Natural killer cell (primary cell): ENCODE measurements around the gene KLHDC8B. TPM values are rescaled to one million over a fixed set of nuclear protein-coding genes. Genes with fewer than 3 reads are reported as not detected.
"Not testable (repeated sequence)": the region's sequence is repeated elsewhere in the genome, so short reads cannot be mapped to it uniquely, and the experiment has no call there.

Experiments
- ATAC-seq, 3 donors: fragments of 150-1000 bp in 2 of 3; fragments of 200-7000 bp in 1 of 3; cut with Tn5 transposase; 1 replicate in 1 of 3; 2 replicates in 2 of 3; pipeline ENCODE4 v1.10.0; 2021; ENCODE audit warnings: mild to moderate bottlenecking in 2 of 3, moderate library complexity in 2 of 3
- DNase-seq, 2 donors: peaks; one replicate each; pipeline versions ENCODE4 v3.0.0 to v3.0.0-alpha.2; 2013 to 2021; ENCODE audit warnings: mixed read lengths in 1 of 2
- H3K27ac ChIP-seq: one replicate; pipeline ENCODE4 v1.5.1; 2013; ENCODE audit warnings: mild to moderate bottlenecking, low read length
- H3K27me3 ChIP-seq: one replicate; pipeline ENCODE4 v1.6.1; 2013; ENCODE audit warnings: low read length; ENCODE audit not compliant: control insufficient read depth, insufficient read depth
- H3K36me3 ChIP-seq: one replicate; pipeline ENCODE4 v1.6.1; 2013; ENCODE audit warnings: low read length; ENCODE audit not compliant: control insufficient read depth, insufficient read depth
- H3K4me1 ChIP-seq: one replicate; pipeline ENCODE4 v1.6.1; 2013; ENCODE audit warnings: low read length; ENCODE audit not compliant: control insufficient read depth, insufficient read depth
- H3K4me3 ChIP-seq: one replicate; pipeline ENCODE4 v1.5.1; 2013; ENCODE audit warnings: low read length
- H3K9me3 ChIP-seq: one replicate; pipeline ENCODE4 v1.6.1; 2013; ENCODE audit warnings: low read length; ENCODE audit not compliant: control insufficient read depth, insufficient read depth
- H3K27ac Mint-ChIP-seq, 2 donors: one replicate each; pipeline ENCODE4 v1.8.0; 2022; ENCODE audit warnings: mild to moderate bottlenecking in 2 of 2, mixed read lengths in 2 of 2, moderate library complexity in 1 of 2
- H3K27me3 Mint-ChIP-seq, 2 donors: one replicate each; pipeline ENCODE4 v1.8.0; 2022; ENCODE audit warnings: low read depth in 2 of 2, mixed read lengths in 2 of 2
- H3K36me3 Mint-ChIP-seq: one replicate; pipeline ENCODE4 v1.8.0; 2022; ENCODE audit warnings: mixed read lengths
- H3K4me1 Mint-ChIP-seq, 2 donors: one replicate each; pipeline ENCODE4 v1.8.0; 2022; ENCODE audit warnings: mixed read lengths in 2 of 2
- H3K4me3 Mint-ChIP-seq: one replicate; pipeline ENCODE4 v1.8.0; 2022; ENCODE audit warnings: mild to moderate bottlenecking, moderate library complexity, mixed read lengths
- H3K9me3 Mint-ChIP-seq, 2 donors: one replicate each; pipeline ENCODE4 v1.8.0; 2022; ENCODE audit warnings: mixed read lengths in 2 of 2
- WGBS: methylation state at CpG from one replicate; pipeline ENCODE4 v1.1.7; 2013; ENCODE audit warnings: missing lambda C conversion rate; ENCODE audit not compliant: insufficient coverage; 5-methylcytosine and 5-hydroxymethylcytosine counted together
- intact Hi-C: fragments of 100-400 bp; cut with micrococcal nuclease; formaldehyde crosslinking; loops from one replicate; pipeline ENCODE4 v1.14.2; 2022
- total RNA-seq, 4 donors: library from RNA; stranded (reverse); fragments of 120-200 nt in 1 of 4; gene quantifications; one replicate each; pipeline versions ENCODE4 v1.2.3 to v1.2.4, GENCODE V29; 2013 to 2022
- TF ChIP-seq, protein P1 (sequence below): fragments of 200-600 bp; IDR thresholded peaks from one replicate; pipeline ENCODE4 v1.8.0; 2022; ENCODE audit warnings: antibody characterized with exemption

Gene KLHDC8B
- total RNA-seq, 3 donors from 2014 or later (not counting 1 experiment from before 2014, with no cell fraction given), result 2.4 to 7.0 (median 3.5) TPM

DNA sequence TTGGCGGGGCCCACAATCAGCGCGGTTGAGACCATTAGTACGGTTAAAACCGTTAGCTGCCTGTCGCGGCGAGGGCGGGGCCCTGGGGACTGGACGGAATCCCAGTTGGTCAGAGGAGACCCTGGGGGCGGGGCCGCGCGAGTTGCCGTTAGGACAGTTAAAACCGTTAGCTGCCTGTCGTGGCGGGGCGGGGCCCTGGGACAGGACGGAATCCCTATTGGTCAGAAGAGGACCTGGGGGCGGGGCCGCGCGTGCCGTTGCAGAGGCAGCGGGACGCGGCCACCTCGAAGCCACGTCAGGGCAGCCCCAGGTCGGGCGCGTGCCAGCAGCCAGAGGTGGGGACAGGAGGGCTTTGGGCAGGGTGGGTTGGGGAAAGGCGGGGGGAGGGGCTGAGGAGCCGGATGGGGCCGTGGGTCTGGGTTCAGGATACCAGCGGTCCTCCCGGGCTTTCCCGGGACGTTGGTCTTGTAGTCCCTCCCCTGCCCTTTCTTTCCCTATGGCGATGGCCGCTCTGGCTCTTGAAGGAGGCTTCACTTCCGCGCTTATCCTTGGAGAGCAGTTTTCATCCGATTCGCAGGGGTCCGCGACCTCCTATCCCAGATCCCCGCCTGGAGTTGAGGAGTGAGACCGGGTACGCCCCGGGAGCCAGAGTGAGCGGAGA lies 28.0 kb downstream of the KLHDC8B start:
- peaks cover 2% of the 10 kb centered on the region for H3K27me3 ChIP-seq
- H3K27ac ChIP-seq, result no peak overlapping the region
- no peak for DNase-seq

DNA sequence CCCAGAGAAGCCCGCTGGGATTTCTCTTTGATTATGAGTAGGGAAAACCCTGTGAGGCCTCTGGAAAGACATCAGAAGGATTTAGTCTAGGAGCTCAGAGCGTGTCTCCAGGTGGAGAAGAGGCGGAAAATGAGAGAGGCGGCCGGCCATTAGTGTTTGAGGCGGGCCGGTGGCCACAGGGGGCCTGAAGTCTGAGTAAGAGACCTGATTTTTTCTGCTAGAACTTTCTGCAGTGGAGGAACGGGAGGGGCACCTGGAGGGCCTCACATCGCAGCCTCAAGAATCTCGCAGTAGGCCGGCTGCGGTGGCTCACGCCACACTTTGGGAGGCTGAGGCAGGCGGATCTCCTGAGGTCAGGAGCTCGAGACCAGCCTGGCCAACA lies 28.5 kb downstream of the KLHDC8B start:
- H3K9me3 Mint-ChIP-seq, result no peaks in the 10 kb centered on the region
- WGBS, result 91% methylated on average over 15 of the region's 15 CpGs
- TF ChIP-seq, protein P1, sequence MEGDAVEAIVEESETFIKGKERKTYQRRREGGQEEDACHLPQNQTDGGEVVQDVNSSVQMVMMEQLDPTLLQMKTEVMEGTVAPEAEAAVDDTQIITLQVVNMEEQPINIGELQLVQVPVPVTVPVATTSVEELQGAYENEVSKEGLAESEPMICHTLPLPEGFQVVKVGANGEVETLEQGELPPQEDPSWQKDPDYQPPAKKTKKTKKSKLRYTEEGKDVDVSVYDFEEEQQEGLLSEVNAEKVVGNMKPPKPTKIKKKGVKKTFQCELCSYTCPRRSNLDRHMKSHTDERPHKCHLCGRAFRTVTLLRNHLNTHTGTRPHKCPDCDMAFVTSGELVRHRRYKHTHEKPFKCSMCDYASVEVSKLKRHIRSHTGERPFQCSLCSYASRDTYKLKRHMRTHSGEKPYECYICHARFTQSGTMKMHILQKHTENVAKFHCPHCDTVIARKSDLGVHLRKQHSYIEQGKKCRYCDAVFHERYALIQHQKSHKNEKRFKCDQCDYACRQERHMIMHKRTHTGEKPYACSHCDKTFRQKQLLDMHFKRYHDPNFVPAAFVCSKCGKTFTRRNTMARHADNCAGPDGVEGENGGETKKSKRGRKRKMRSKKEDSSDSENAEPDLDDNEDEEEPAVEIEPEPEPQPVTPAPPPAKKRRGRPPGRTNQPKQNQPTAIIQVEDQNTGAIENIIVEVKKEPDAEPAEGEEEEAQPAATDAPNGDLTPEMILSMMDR, result no peak

More for the DNA sequence above, 28.0 kb downstream of the KLHDC8B start:
- Mint-ChIP-seq H3K36me3 (no peaks in the 10 kb centered on the region), H3K27ac (no peak overlapping the region), H3K4me3 (no peak overlapping the region), H3K27me3 (peaks cover 21 to 26% of the 10 kb centered on the region in 2 donors), H3K9me3 (no peaks in the 10 kb centered on the region), H3K4me1 (no peaks in the 10 kb centered on the region)
- H3K4me1 ChIP-seq, result no peaks in the 10 kb centered on the region
- ATAC-seq, result peak in 1 of 3 donors; percentile 33
- 46% methylated on average over 53 of the region's 53 CpGs for WGBS
- intact Hi-C loops, result no loop called here
- TF ChIP-seq, protein P1, result no peak
- H3K36me3 ChIP-seq, result no peaks in the 10 kb centered on the region
- no peaks in the 10 kb centered on the region for H3K9me3 ChIP-seq
- no peak overlapping the region for H3K4me3 ChIP-seq

DNA sequence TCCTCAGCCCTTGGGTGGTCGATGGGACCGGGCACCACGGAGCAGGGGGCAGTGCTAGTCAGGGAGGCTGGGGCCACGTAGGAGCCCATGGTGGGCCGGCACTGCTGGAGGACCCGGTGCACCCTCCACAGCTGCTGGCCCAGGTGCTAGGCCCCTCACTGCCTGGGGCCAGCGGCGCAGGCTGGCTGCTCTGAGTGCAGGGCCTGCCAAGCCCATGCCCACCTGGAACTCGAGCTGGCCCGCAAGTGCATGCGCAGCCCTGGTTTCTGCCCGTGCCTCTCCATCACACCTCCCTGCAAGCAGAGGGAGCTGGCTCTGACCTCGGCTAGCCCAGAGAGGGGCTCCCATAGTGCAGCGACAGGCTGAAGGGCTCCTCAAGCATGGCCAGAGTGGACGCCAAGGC lies 42.1 kb downstream of the KLHDC8B start:
- 95% methylated on average over 15 of the region's 15 CpGs for WGBS
- Histone ChIP-seq H3K4me1 (no peaks in the 10 kb centered on the region), H3K36me3 (no peaks in the 10 kb centered on the region), H3K4me3 (no peak overlapping the region), H3K27me3 (no peaks in the 10 kb centered on the region), H3K27ac (no peak overlapping the region), H3K9me3 (no peaks in the 10 kb centered on the region)
- TF ChIP-seq, protein P1, result no peak
- DNase-seq, result no peak
- Mint-ChIP-seq H3K27me3 (peaks cover 0 to 6% of the 10 kb centered on the region in 2 donors), H3K9me3 (no peaks in the 10 kb centered on the region), H3K27ac (no peak overlapping the region), H3K36me3 (no peaks in the 10 kb centered on the region), H3K4me3 (no peak overlapping the region), H3K4me1 (no peaks in the 10 kb centered on the region)
- intact Hi-C loops, result no loop called here
- no peak for ATAC-seq

More for the DNA sequence above, 28.5 kb downstream of the KLHDC8B start:
- no peak overlapping the region for H3K27ac ChIP-seq
- no peaks in the 10 kb centered on the region for H3K36me3 ChIP-seq
- H3K9me3 ChIP-seq, result no peaks in the 10 kb centered on the region
- no peaks in the 10 kb centered on the region for H3K4me1 ChIP-seq
- H3K36me3 Mint-ChIP-seq, result no peaks in the 10 kb centered on the region
- intact Hi-C loops, result no loop called here
- ATAC-seq (no peak), DNase-seq (no peak)
- no peaks in the 10 kb centered on the region for H3K4me1 Mint-ChIP-seq
- peaks cover 2% of the 10 kb centered on the region for H3K27me3 ChIP-seq
- no peak overlapping the region for H3K4me3 ChIP-seq
- no peak overlapping the region for H3K27ac Mint-ChIP-seq
- peaks cover 23 to 29% of the 10 kb centered on the region in 2 donors for H3K27me3 Mint-ChIP-seq
- H3K4me3 Mint-ChIP-seq, result no peak overlapping the region

DNA sequence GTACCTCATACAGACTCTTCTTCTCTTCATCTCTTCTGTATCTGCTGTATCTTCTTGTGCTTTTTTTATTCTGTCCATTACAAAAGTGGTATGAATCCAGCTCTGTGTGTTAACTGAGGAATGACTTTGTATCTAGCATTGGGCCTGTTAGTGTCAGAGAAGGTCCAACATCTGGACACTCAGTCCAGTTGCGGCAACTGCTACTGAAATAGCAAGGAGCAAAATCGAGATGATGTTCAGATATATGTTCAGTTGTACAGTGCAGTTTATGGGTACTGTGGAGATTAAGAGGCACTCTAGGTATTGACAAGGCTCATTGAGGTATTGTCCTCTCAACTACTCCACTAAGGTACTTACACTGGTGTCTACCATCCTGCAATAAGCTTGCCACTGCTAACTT lies 42.6 kb downstream of the KLHDC8B start:
- H3K9me3 ChIP-seq, result no peaks in the 10 kb centered on the region
- H3K4me3 ChIP-seq, result no peak overlapping the region
- intact Hi-C loops, result no loop called here
- no peaks in the 10 kb centered on the region for H3K36me3 ChIP-seq
- Mint-ChIP-seq H3K9me3 (no peaks in the 10 kb centered on the region), H3K27me3 (peaks cover 0 to 6% of the 10 kb centered on the region in 2 donors), H3K4me1 (no peaks in the 10 kb centered on the region), H3K4me3 (no peak overlapping the region), H3K36me3 (no peaks in the 10 kb centered on the region), H3K27ac (no peak overlapping the region)
- WGBS, result 84% methylated on average over 2 of the region's 2 CpGs
- ATAC-seq, result no peak
- H3K27ac ChIP-seq, result no peak overlapping the region
- TF ChIP-seq, protein P1, result no peak
- no peak for DNase-seq
- H3K27me3 ChIP-seq, result no peaks in the 10 kb centered on the region
- no peaks in the 10 kb centered on the region for H3K4me1 ChIP-seq

DNA sequence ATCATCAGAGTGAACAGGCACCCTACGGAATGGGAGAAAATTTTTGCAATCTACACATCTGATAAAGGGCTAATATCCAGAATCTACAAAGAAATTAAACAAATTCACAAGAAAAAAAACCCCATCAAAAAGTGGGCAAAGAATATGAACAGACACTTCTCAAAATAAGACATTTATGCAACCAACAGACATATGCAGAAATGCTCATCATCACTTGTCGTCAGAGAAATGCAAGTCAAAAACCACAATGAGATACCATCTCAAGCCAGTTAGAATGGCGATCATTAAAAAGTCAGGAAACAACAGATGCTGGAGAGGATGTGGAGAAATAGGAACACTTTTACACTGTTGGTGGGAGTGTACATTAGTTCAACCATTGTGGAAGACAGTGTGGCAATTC lies 45.3 kb downstream of the KLHDC8B start:
- H3K9me3 Mint-ChIP-seq, intact Hi-C loops, H3K36me3 Mint-ChIP-seq, H3K4me1 ChIP-seq, H3K27me3 ChIP-seq, H3K4me1 Mint-ChIP-seq, H3K27me3 Mint-ChIP-seq, ATAC-seq, H3K9me3 ChIP-seq, DNase-seq, H3K27ac ChIP-seq, H3K4me3 ChIP-seq, H3K27ac Mint-ChIP-seq, H3K36me3 ChIP-seq, H3K4me3 Mint-ChIP-seq: not testable (repeated sequence)
- WGBS, result 32% methylated on average over 3 of the region's 3 CpGs
